ENCODE data around the gene MBLAC1. TPM values are rescaled to one million over a fixed set of nuclear protein-coding genes. Genes with fewer than 3 reads are reported as not detected.

MBLAC1 gene
- total RNA-seq, 1 donor = 2.2 TPM

DNA sequence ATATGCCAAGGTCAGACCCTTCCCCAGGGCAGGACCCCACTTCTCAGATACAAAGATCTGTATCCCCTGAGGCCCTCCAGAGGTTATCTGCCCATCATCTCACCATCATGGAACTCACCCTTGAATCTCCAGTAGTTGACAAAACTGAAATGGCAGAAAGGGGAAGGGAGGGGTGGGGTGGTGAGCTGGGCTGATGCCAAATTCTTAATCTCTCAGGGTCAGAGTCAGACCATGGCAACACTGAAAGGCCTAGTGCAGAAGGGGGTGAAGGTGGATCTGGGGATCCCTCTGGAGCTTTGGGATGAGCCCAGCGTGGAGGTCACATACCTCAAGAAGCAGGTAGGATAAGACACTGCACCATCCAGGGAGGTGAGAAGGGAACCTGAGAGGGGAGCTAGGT lies 4.2 kb upstream of the MBLAC1 start:
- no peaks in the 10 kb centered on the region for H4K20me1 ChIP-seq (ENCODE audit: insufficient read depth, low read length)
- TF ChIP-seq, protein P1, sequence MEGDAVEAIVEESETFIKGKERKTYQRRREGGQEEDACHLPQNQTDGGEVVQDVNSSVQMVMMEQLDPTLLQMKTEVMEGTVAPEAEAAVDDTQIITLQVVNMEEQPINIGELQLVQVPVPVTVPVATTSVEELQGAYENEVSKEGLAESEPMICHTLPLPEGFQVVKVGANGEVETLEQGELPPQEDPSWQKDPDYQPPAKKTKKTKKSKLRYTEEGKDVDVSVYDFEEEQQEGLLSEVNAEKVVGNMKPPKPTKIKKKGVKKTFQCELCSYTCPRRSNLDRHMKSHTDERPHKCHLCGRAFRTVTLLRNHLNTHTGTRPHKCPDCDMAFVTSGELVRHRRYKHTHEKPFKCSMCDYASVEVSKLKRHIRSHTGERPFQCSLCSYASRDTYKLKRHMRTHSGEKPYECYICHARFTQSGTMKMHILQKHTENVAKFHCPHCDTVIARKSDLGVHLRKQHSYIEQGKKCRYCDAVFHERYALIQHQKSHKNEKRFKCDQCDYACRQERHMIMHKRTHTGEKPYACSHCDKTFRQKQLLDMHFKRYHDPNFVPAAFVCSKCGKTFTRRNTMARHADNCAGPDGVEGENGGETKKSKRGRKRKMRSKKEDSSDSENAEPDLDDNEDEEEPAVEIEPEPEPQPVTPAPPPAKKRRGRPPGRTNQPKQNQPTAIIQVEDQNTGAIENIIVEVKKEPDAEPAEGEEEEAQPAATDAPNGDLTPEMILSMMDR (IDR thresholded peaks at IDR 0.05; ENCODE audit: extremely low read depth, low read depth, low read length) = no peak
- H3K36me3 ChIP-seq (ENCODE audit: insufficient read depth, low read length) = peaks cover 14% of the 10 kb centered on the region
- H3K4me3 ChIP-seq (ENCODE audit: insufficient read depth, low read length) = no peak overlapping the region
- H3K9me3 ChIP-seq (ENCODE audit: low read depth, low read length) = no peaks in the 10 kb centered on the region
- H3K79me2 ChIP-seq (ENCODE audit: insufficient read depth, low read length) = peaks cover 26% of the 10 kb centered on the region
- no peak overlapping the region for H3K4me2 ChIP-seq (ENCODE audit: insufficient read depth, low read length)
- no peaks in the 10 kb centered on the region for H3K27me3 ChIP-seq (ENCODE audit: insufficient read depth, low read length)
- no peak overlapping the region for H3K27ac ChIP-seq (ENCODE audit: low read depth, low read length)
- no peak overlapping the region for H2AFZ ChIP-seq (ENCODE audit: low read length)
- no peak for DNase-seq (ENCODE audit: insufficient read length, low spot score, missing footprints)
- H3K4me1 ChIP-seq (ENCODE audit: insufficient read depth, low read length) = peaks cover 18% of the 10 kb centered on the region

GRCh38 chr7:100124301-100125230 lies 2.2 kb upstream of the MBLAC1 start:
- peaks cover 16% of the 10 kb centered on the region for H3K79me2 ChIP-seq (ENCODE audit: insufficient read depth, low read length)
- no peaks in the 10 kb centered on the region for H3K9me3 ChIP-seq (ENCODE audit: low read depth, low read length)
- no peaks in the 10 kb centered on the region for H3K27me3 ChIP-seq (ENCODE audit: insufficient read depth, low read length)
- no peak overlapping the region for H2AFZ ChIP-seq (ENCODE audit: low read length)
- no peaks in the 10 kb centered on the region for H4K20me1 ChIP-seq (ENCODE audit: insufficient read depth, low read length)
- no peak overlapping the region for H3K27ac ChIP-seq (ENCODE audit: low read depth, low read length)
- peaks cover 19% of the 10 kb centered on the region for H3K4me1 ChIP-seq (ENCODE audit: insufficient read depth, low read length)
- peak; percentile 77 for DNase-seq (ENCODE audit: insufficient read length, low spot score, missing footprints)
- no peak overlapping the region for H3K4me2 ChIP-seq (ENCODE audit: insufficient read depth, low read length)
- TF ChIP-seq, protein P1 (IDR thresholded peaks at IDR 0.05; ENCODE audit: extremely low read depth, low read depth, low read length) = no peak
- H3K36me3 ChIP-seq (ENCODE audit: insufficient read depth, low read length) = peaks cover 14% of the 10 kb centered on the region
- no peak overlapping the region for H3K4me3 ChIP-seq (ENCODE audit: insufficient read depth, low read length)

DNA sequence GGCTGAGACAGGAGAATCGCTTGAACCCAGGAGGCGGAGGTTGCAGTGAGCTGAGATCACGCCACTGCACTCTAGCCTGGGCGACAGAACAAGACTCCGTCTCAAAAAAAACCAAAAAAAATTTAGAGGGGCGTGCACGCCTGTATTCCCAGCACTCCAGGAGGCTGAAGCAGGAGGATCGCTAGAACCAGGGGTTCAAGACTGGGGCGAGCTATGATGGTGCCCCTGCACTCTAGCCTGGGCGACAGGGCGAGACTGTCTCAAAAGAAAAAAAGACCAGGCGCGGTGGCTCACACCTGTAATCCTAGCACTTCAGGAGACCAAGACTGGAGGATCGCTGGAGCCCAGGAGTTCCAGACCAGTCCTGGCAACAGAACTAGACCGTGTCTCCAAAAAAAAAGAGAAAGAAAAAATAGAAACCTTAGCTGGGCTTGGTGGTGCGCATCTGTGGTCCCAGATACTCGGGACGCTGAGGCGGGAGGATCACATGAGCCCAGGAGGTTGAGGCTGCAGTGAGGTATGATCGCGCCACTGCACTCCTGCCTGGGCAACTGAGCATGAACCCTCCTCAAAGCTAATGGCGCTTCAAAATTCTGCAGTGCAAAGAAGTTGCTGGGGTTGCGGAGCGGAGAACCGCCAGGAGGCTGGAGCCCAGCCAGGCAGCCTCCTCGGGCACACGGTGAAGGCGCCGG lies 382 bp upstream of the MBLAC1 start:
- Histone ChIP-seq H3K4me3 (ENCODE audit: insufficient read depth, low read length) (peak overlapping the region; percentile 98), H3K36me3 (ENCODE audit: insufficient read depth, low read length) (peaks cover 14% of the 10 kb centered on the region), H3K4me2 (ENCODE audit: insufficient read depth, low read length) (peak overlapping the region; percentile 98), H3K4me1 (ENCODE audit: insufficient read depth, low read length) (peaks cover 7% of the 10 kb centered on the region), H3K9me3 (ENCODE audit: low read depth, low read length) (no peaks in the 10 kb centered on the region), H4K20me1 (ENCODE audit: insufficient read depth, low read length) (no peaks in the 10 kb centered on the region), H3K27ac (ENCODE audit: low read depth, low read length) (peak overlapping the region; percentile 92), H2AFZ (ENCODE audit: low read length) (peak overlapping the region; percentile 98), H3K27me3 (ENCODE audit: insufficient read depth, low read length) (no peaks in the 10 kb centered on the region), H3K79me2 (ENCODE audit: insufficient read depth, low read length) (peaks cover 8% of the 10 kb centered on the region)
- TF ChIP-seq, protein P1 (IDR thresholded peaks at IDR 0.05; ENCODE audit: extremely low read depth, low read depth, low read length) = no peak
- no peak for DNase-seq (ENCODE audit: insufficient read length, low spot score, missing footprints)

Data from osteoblast (primary cell).